Upper lobe of left lung (tissue), 6 donors: ENCODE results near the gene ANXA6. TPM values are rescaled to one million over a fixed set of nuclear protein-coding genes. Genes with fewer than 3 reads are reported as not detected.

Experiments used
- ATAC-seq, 2 donors: fragments of 200-7000 bp; cut with Tn5 transposase; one replicate each; pipeline ENCODE4 v1.9.1; 2022; ENCODE audit warnings: mild to moderate bottlenecking in 2 of 2, moderate library complexity in 2 of 2; ENCODE audit not compliant: low FRiP score in 2 of 2
- DNase-seq, 2 donors: peaks; one replicate each; pipeline ENCODE4 v3.0.0-alpha.2; 2019 to 2020
- H3K27ac ChIP-seq, 4 donors: fragments of 200-600 bp; sonication (generic); one replicate each; pipeline ENCODE4 v1.5.1; 2016 to 2019
- H3K27me3 ChIP-seq, 4 donors: fragments of 200-600 bp; sonication (generic); one replicate each; pipeline ENCODE4 v1.5.1; 2017 to 2019
- H3K36me3 ChIP-seq, 4 donors: fragments of 200-600 bp; sonication (generic); one replicate each; pipeline ENCODE4 v1.5.1; 2016 to 2019
- H3K4me1 ChIP-seq, 4 donors: fragments of 200-600 bp; sonication (generic); one replicate each; pipeline ENCODE4 v1.5.1; 2018 to 2019
- H3K4me3 ChIP-seq, 4 donors: fragments of 200-600 bp; sonication (generic); one replicate each; pipeline ENCODE4 v1.5.1; 2017 to 2019; ENCODE audit warnings: mild to moderate bottlenecking in 2 of 4, moderate library complexity in 1 of 4
- H3K9me3 ChIP-seq, 4 donors: fragments of 200-600 bp; sonication (generic); one replicate each; pipeline ENCODE4 v1.5.1; 2018 to 2019
- EP300 ChIP-seq, 4 donors: sonication (generic); formaldehyde crosslinking; IDR thresholded peaks; one replicate each; pipeline ENCODE4 v1.5.1; 2017; ENCODE audit warnings: antibody characterized with exemption in 4 of 4, control low read depth in 2 of 4
- POLR2A ChIP-seq, 4 donors: fragments of 450-650 bp; IDR thresholded peaks; one replicate each; pipeline ENCODE4 v1.5.1; 2016 to 2017; ENCODE audit warnings: antibody characterized with exemption in 4 of 4, mild to moderate bottlenecking in 2 of 4
- POLR2AphosphoS5 ChIP-seq, 2 donors: sonication (generic); formaldehyde crosslinking; IDR thresholded peaks; one replicate each; pipeline ENCODE4 v1.5.1; 2017; ENCODE audit warnings: antibody characterized with exemption in 2 of 2
- WGBS, 2 donors: methylation state at CpG; one replicate each; pipeline ENCODE4 v1.1.5; 2017 to 2018; 5-methylcytosine and 5-hydroxymethylcytosine counted together
- total RNA-seq, 6 donors: library from RNA; depleted of rRNA in 4 of 6; stranded (reverse); fragments of >200 nt in 4 of 6; gene quantifications; one replicate each; pipeline versions ENCODE4 v1.1.0 to v1.2.1, GENCODE V29; 2016 to 2021
- TF ChIP-seq, protein P1 (sequence below), 6 experiments: fragments of 450-650 bp in 4 of 6; fragments of 200-600 bp in 2 of 6; sonication (generic) in 2 of 6; IDR thresholded peaks; one replicate each; pipeline ENCODE4 v1.5.1; 2016 to 2019; ENCODE audit warnings: antibody characterized with exemption in 6 of 6
- donor health status: DM: no; HTN: no; CAD: no; lungs with moderate emphysema.
- donor health status: DM: no; HTN: yes; CAD: no; lungs with severe emphysema.

The ANXA6 gene
- total RNA-seq, 6 donors from 2014 or later = 68.5 to 176 (median 84.5) TPM

DNA sequence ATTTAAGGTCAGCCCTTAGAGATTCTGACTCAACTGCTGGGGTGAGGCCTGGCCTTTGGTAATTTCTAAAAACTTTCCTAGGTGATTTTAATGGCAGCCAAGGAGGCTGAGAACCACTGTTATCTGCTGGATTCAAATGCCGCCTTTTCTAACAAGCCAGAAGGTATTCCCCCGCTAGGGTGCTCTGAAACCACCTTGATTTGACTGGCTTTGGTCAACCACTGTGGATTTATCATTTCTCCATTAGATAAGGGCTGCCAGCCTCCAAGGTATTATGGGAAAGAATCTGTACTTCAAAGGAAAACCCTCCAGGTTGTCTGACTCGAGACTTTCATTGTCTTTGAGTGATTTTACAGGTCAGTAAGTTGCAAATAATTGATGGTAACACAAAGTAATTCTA, 4.3 kb downstream of the ANXA6 start:
- H3K4me3 ChIP-seq = no peak overlapping the region
- ATAC-seq = no peak
- peak overlapping the region in 2 of 4 donors; percentile 5 to 74 for H3K27ac ChIP-seq
- DNase-seq = no peak
- no peaks in the 10 kb centered on the region for H3K9me3 ChIP-seq
- WGBS, 2 donors = 77 to 89% methylated on average over 3 of the region's 3 CpGs
- no peaks in the 10 kb centered on the region for H3K27me3 ChIP-seq
- H3K36me3 ChIP-seq = peaks cover 0 to 3% (median 0%) of the 10 kb centered on the region in 4 donors
- TF ChIP-seq POLR2AphosphoS5 (IDR thresholded peaks at IDR 0.05) = no peak
- TF ChIP-seq EP300 (IDR thresholded peaks at IDR 0.05) = no peak
- TF ChIP-seq, protein P1, sequence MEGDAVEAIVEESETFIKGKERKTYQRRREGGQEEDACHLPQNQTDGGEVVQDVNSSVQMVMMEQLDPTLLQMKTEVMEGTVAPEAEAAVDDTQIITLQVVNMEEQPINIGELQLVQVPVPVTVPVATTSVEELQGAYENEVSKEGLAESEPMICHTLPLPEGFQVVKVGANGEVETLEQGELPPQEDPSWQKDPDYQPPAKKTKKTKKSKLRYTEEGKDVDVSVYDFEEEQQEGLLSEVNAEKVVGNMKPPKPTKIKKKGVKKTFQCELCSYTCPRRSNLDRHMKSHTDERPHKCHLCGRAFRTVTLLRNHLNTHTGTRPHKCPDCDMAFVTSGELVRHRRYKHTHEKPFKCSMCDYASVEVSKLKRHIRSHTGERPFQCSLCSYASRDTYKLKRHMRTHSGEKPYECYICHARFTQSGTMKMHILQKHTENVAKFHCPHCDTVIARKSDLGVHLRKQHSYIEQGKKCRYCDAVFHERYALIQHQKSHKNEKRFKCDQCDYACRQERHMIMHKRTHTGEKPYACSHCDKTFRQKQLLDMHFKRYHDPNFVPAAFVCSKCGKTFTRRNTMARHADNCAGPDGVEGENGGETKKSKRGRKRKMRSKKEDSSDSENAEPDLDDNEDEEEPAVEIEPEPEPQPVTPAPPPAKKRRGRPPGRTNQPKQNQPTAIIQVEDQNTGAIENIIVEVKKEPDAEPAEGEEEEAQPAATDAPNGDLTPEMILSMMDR (IDR thresholded peaks at IDR 0.05) = no peak
- no peak for TF ChIP-seq POLR2A (IDR thresholded peaks at IDR 0.05)
- peaks cover 64 to 76% (median 73%) of the 10 kb centered on the region in 4 donors for H3K4me1 ChIP-seq

DNA sequence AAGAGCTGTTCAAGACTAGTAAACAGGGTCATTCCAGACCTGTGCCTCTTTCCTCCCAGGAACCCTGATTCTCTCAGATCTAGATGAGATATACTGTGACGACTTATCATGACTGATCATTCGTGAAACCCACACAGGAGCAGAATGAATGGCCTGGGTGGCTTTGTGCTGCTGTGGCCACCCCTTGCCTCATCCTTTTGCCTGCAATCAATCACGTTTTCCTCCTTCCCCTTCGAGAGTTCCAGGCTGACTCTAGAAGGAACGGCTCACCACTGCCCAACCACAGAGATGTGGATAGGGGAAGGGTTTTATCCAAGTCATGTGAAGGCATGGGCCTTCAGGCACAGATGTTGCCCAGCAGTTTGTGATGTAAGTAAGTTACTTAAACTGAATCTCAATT, 5.8 kb downstream of the ANXA6 start:
- Histone ChIP-seq H3K27me3 (no peaks in the 10 kb centered on the region), H3K27ac (peak overlapping the region; percentile 59 to 78 (median 72)), H3K4me3 (no peak overlapping the region), H3K4me1 (peaks cover 60 to 69% (median 62%) of the 10 kb centered on the region in 4 donors), H3K9me3 (no peaks in the 10 kb centered on the region), H3K36me3 (peaks cover 0 to 10% (median 4%) of the 10 kb centered on the region in 4 donors)
- peak; percentile 12 to 62 for ATAC-seq
- WGBS, 2 donors = 55 to 60% methylated on average over 5 of the region's 5 CpGs
- no peak for TF ChIP-seq EP300 (IDR thresholded peaks at IDR 0.05)
- peak in 1 of 2 donors; percentile 41 for TF ChIP-seq POLR2AphosphoS5 (IDR thresholded peaks at IDR 0.05)
- TF ChIP-seq, protein P1 (IDR thresholded peaks at IDR 0.05) = no peak
- no peak for TF ChIP-seq POLR2A (IDR thresholded peaks at IDR 0.05)
- peak in 1 of 2 donors; percentile 75 for DNase-seq

DNA sequence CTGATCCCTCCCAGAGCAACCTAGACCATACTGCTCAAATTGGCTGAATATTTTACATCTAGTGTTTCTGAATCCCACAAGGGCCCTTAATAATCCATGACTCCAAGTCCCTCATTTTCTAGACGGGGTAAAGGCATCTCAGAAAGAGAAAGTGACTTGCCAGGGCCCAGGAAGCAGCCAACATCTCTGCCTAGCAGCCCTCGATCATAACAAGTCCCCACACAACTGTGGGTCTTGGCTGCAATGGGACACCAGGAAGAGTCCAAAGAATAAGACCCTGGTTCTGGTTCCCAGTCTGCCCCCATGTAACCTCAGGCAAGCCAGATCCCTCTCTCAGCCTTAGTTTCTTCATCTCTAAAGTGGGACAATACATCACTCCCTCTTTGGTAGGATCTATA, 6.3 kb downstream of the ANXA6 start:
- Histone ChIP-seq H3K27me3 (no peaks in the 10 kb centered on the region), H3K27ac (peak overlapping the region; percentile 59 to 78 (median 72)), H3K36me3 (peaks cover 0 to 13% (median 6%) of the 10 kb centered on the region in 4 donors), H3K4me3 (no peak overlapping the region), H3K4me1 (peaks cover 57 to 71% (median 62%) of the 10 kb centered on the region in 4 donors), H3K9me3 (no peaks in the 10 kb centered on the region)
- ATAC-seq (no peak), DNase-seq (no peak)
- WGBS, 2 donors = 38 to 40% methylated on average over 2 of the region's 2 CpGs
- TF ChIP-seq POLR2A (IDR thresholded peaks at IDR 0.05) = no peak
- TF ChIP-seq, protein P1 (IDR thresholded peaks at IDR 0.05) = no peak
- no peak for TF ChIP-seq POLR2AphosphoS5 (IDR thresholded peaks at IDR 0.05)
- no peak for TF ChIP-seq EP300 (IDR thresholded peaks at IDR 0.05)

DNA sequence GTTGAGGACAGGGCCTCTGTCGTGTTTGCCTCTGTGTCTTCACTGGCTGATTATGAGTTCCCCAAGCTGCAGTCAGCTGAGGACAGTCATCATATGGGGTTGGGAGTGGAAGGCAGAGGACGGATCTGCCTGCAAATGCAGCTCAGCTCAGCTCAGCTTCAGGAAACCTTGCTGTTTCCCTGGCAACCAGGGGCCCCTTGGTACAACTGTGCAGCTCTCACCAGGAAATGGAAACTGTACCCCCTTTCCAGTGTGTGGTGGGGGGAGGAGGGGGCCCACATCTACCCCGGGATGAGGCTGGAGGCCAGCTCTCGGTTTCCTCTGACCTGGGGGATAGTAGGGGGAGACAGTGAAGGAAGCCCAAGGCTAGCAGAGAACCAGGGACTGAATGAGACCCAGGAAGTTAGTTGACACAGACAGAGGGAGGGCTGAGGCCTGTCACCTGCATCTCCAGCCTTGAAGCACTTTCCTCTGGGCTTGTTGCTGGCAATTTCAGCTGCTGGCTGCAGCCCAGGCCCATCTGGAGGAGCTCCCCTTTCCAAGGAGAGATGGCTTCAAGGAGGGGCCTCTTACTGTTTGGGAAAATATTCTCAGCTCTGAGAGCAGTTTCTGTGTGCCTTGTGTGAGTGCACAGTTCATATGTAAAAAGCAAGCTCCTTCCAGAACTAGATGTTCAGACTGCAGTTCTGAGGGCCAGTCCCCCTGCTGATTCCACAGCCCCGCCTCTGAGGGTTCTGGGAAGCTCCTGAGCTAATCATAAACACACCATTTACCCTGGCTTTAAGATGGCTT, 6.9 kb downstream of the ANXA6 start:
- Histone ChIP-seq H3K27ac (peak overlapping the region; percentile 59 to 78 (median 72)), H3K4me1 (peaks cover 57 to 70% (median 62%) of the 10 kb centered on the region in 4 donors), H3K36me3 (peaks cover 0 to 19% (median 6%) of the 10 kb centered on the region in 4 donors), H3K9me3 (no peaks in the 10 kb centered on the region), H3K4me3 (no peak overlapping the region), H3K27me3 (no peaks in the 10 kb centered on the region)
- ATAC-seq (peak; percentile 19 to 53), DNase-seq (peak in 1 of 2 donors; percentile 62)
- 35 to 42% methylated on average over 4 to 5 of the region's 5 CpGs for WGBS, 2 donors
- TF ChIP-seq POLR2AphosphoS5 (IDR thresholded peaks at IDR 0.05) (no peak), EP300 (IDR thresholded peaks at IDR 0.05) (no peak), POLR2A (IDR thresholded peaks at IDR 0.05) (no peak)
- TF ChIP-seq, protein P1 (IDR thresholded peaks at IDR 0.05) = no peak
